Activated CD4-positive, alpha-beta memory T cell treated with anti-CD3 and anti-CD28 coated beads for 36 hours (primary cell): ENCODE data around the gene RARB. TPM values are rescaled to one million over a fixed set of nuclear protein-coding genes. Genes with fewer than 3 reads are reported as not detected.

Experiments
- CTCF ChIA-PET: fragments of 350-600 bp; sonication (Branson Sonifier 250); formaldehyde crosslinking; loops from one replicate; lab custom pipeline; 2021; ENCODE audit warnings: antibody characterized with exemption, inconsistent platforms; lab: Charles Lee
- POLR2A ChIA-PET: fragments of 350-600 bp; sonication (Branson Sonifier 250); formaldehyde crosslinking; loops from one replicate; lab custom pipeline; 2021; ENCODE audit warnings: antibody characterized with exemption; lab: Charles Lee
- DNase-seq: peaks from one replicate; pipeline ENCODE4 v3.0.0-alpha.2; 2020
- H3K27ac Mint-ChIP-seq: one replicate; pipeline ENCODE4 v1.8.0; 2021; ENCODE audit warnings: mixed read lengths
- H3K27me3 Mint-ChIP-seq: one replicate; pipeline ENCODE4 v1.8.0; 2021; ENCODE audit warnings: mixed read lengths
- H3K36me3 Mint-ChIP-seq: one replicate; pipeline ENCODE4 v1.8.0; 2021; ENCODE audit warnings: mixed read lengths
- H3K4me1 Mint-ChIP-seq: one replicate; pipeline ENCODE4 v1.8.0; 2021; ENCODE audit warnings: low read depth, mixed read lengths
- H3K4me3 Mint-ChIP-seq: one replicate; pipeline ENCODE4 v1.8.0; 2021; ENCODE audit warnings: mild to moderate bottlenecking, mixed read lengths
- H3K9me3 Mint-ChIP-seq: one replicate; pipeline ENCODE4 v1.8.0; 2021; ENCODE audit warnings: mixed read lengths
- intact Hi-C: fragments of 100-400 bp; cut with micrococcal nuclease; formaldehyde crosslinking; loops from one replicate; pipeline ENCODE4 v1.15.1; 2023
- total RNA-seq, 2 experiments: library from RNA; stranded (reverse); gene quantifications; one replicate each; pipeline ENCODE4 v1.2.3, GENCODE V29; 2021

RARB gene
- total RNA-seq, 2 experiments from 2014 or later, result not detected

GRCh38 chr3:25454005-25454927 lies 26.2 kb downstream of the RARB start:
- Mint-ChIP-seq H3K27me3 (peaks cover 1% of the 10 kb centered on the region), H3K36me3 (no peaks in the 10 kb centered on the region), H3K4me3 (no peak overlapping the region), H3K4me1 (no peaks in the 10 kb centered on the region), H3K9me3 (no peaks in the 10 kb centered on the region), H3K27ac (no peak overlapping the region)
- POLR2A ChIA-PET, result no interaction called here
- DNase-seq, result no peak
- CTCF ChIA-PET, result interaction anchor here (0.6 kb wide), 1 partner anchor 515 kb away, joined by 6 read pairs; no protein-coding TSS in a partner anchor
- intact Hi-C loops, result no loop called here

GRCh38 chr3:25455441-25456132 lies 27.5 kb downstream of the RARB start:
- Mint-ChIP-seq H3K4me3 (no peak overlapping the region), H3K27me3 (peaks cover 3% of the 10 kb centered on the region), H3K27ac (no peak overlapping the region), H3K36me3 (no peaks in the 10 kb centered on the region), H3K9me3 (no peaks in the 10 kb centered on the region), H3K4me1 (no peaks in the 10 kb centered on the region)
- DNase-seq, result no peak
- POLR2A ChIA-PET, result no interaction called here
- CTCF ChIA-PET, result interaction anchor here (0.6 kb wide), 1 partner anchor 514 kb away, joined by 6 read pairs; no protein-coding TSS in a partner anchor
- intact Hi-C loops, result no loop called here

GRCh38 chr3:25456723-25457670 lies 28.9 kb downstream of the RARB start:
- no peak overlapping the region for H3K27ac Mint-ChIP-seq
- peaks cover 3% of the 10 kb centered on the region for H3K27me3 Mint-ChIP-seq
- H3K4me3 Mint-ChIP-seq, result no peak overlapping the region
- intact Hi-C loops, result no loop called here
- ChIA-PET POLR2A (no interaction called here), CTCF (no interaction called here)
- DNase-seq, result no peak
- H3K36me3 Mint-ChIP-seq, result no peaks in the 10 kb centered on the region
- H3K9me3 Mint-ChIP-seq, result no peaks in the 10 kb centered on the region
- no peaks in the 10 kb centered on the region for H3K4me1 Mint-ChIP-seq

- DNase-seq, result no peak
- no peaks in the 10 kb centered on the region for H3K9me3 Mint-ChIP-seq
- ChIA-PET POLR2A (no interaction called here), CTCF (interaction anchor here (0.8 kb wide), 1 partner anchor 97 kb away, joined by 3 read pairs; no protein-coding TSS in a partner anchor)
- no peaks in the 10 kb centered on the region for H3K36me3 Mint-ChIP-seq
- no peak overlapping the region for H3K27ac Mint-ChIP-seq
- peaks cover 3% of the 10 kb centered on the region for H3K27me3 Mint-ChIP-seq
- H3K4me1 Mint-ChIP-seq, result no peaks in the 10 kb centered on the region
- H3K4me3 Mint-ChIP-seq, result no peak overlapping the region
- intact Hi-C loops, result no loop called here
Observed at GRCh38 chr3:25457671-25458419, 29.8 kb downstream of the RARB start.

- Mint-ChIP-seq H3K36me3 (no peaks in the 10 kb centered on the region), H3K27ac (no peak overlapping the region), H3K4me1 (no peaks in the 10 kb centered on the region), H3K9me3 (no peaks in the 10 kb centered on the region), H3K27me3 (peaks cover 2% of the 10 kb centered on the region), H3K4me3 (no peak overlapping the region)
- no peak for DNase-seq
- ChIA-PET POLR2A (no interaction called here), CTCF (interaction anchor here (0.8 kb wide), 1 partner anchor 97 kb away, joined by 3 read pairs; no protein-coding TSS in a partner anchor)
- intact Hi-C loops, result no loop called here
Observed at GRCh38 chr3:25458420-25458814, 30.4 kb downstream of the RARB start.

- intact Hi-C loops, result no loop called here
- no peaks in the 10 kb centered on the region for H3K9me3 Mint-ChIP-seq
- no peaks in the 10 kb centered on the region for H3K4me1 Mint-ChIP-seq
- H3K4me3 Mint-ChIP-seq, result no peak overlapping the region
- H3K36me3 Mint-ChIP-seq, result no peaks in the 10 kb centered on the region
- no peak for DNase-seq
- H3K27ac Mint-ChIP-seq, result no peak overlapping the region
- ChIA-PET CTCF (interaction anchor here (0.9 kb wide), 1 partner anchor 1252 kb away, joined by 3 read pairs; no protein-coding TSS in a partner anchor), POLR2A (no interaction called here)
- peaks cover 2% of the 10 kb centered on the region for H3K27me3 Mint-ChIP-seq
Observed at GRCh38 chr3:25460751-25461150, 32.7 kb downstream of the RARB start.

- H3K27me3 Mint-ChIP-seq, result peaks cover 2% of the 10 kb centered on the region
- ChIA-PET CTCF (no interaction called here), POLR2A (no interaction called here)
- no peaks in the 10 kb centered on the region for H3K9me3 Mint-ChIP-seq
- no peak overlapping the region for H3K4me3 Mint-ChIP-seq
- DNase-seq, result no peak
- H3K4me1 Mint-ChIP-seq, result no peaks in the 10 kb centered on the region
- intact Hi-C loops, result no loop called here
- H3K36me3 Mint-ChIP-seq, result no peaks in the 10 kb centered on the region
- H3K27ac Mint-ChIP-seq, result no peak overlapping the region
Observed at GRCh38 chr3:25461946-25462345, 33.9 kb downstream of the RARB start.

- Mint-ChIP-seq H3K4me3 (no peak overlapping the region), H3K9me3 (no peaks in the 10 kb centered on the region), H3K27ac (no peak overlapping the region), H3K36me3 (no peaks in the 10 kb centered on the region), H3K4me1 (no peaks in the 10 kb centered on the region), H3K27me3 (peaks cover 2% of the 10 kb centered on the region)
- intact Hi-C loops, result no loop called here
- ChIA-PET POLR2A (no interaction called here), CTCF (no interaction called here)
- DNase-seq, result no peak
Observed at GRCh38 chr3:25462495-25462894, 34.4 kb downstream of the RARB start.

- POLR2A ChIA-PET, result no interaction called here
- no peaks in the 10 kb centered on the region for H3K9me3 Mint-ChIP-seq
- DNase-seq, result no peak
- intact Hi-C loops, result no loop called here
- CTCF ChIA-PET, result no interaction called here
- no peaks in the 10 kb centered on the region for H3K36me3 Mint-ChIP-seq
- H3K4me1 Mint-ChIP-seq, result no peaks in the 10 kb centered on the region
- no peak overlapping the region for H3K27ac Mint-ChIP-seq
- peaks cover 2% of the 10 kb centered on the region for H3K27me3 Mint-ChIP-seq
- H3K4me3 Mint-ChIP-seq, result no peak overlapping the region
Observed at GRCh38 chr3:25463836-25464418, 35.9 kb downstream of the RARB start.

- Mint-ChIP-seq H3K27ac (no peak overlapping the region), H3K36me3 (no peaks in the 10 kb centered on the region), H3K4me1 (no peaks in the 10 kb centered on the region), H3K4me3 (no peak overlapping the region), H3K27me3 (no peaks in the 10 kb centered on the region), H3K9me3 (no peaks in the 10 kb centered on the region)
- CTCF ChIA-PET, result interaction anchor here (0.5 kb wide), 1 partner anchor 84 kb away, joined by 3 read pairs; no protein-coding TSS in a partner anchor
- intact Hi-C loops, result no loop called here
- POLR2A ChIA-PET, result no interaction called here
- DNase-seq, result no peak
Observed at GRCh38 chr3:25465266-25465860, 37.3 kb downstream of the RARB start.
